Lung (tissue), 12 donors: ENCODE measurements around the gene SH3GLB1. TPM values are rescaled to one million over a fixed set of nuclear protein-coding genes. Genes with fewer than 3 reads are reported as not detected.
"Not testable (repeated sequence)": the region's sequence is repeated elsewhere in the genome, so short reads cannot be mapped to it uniquely, and the experiment has no call there.

Experiments used
- ATAC-seq: fragments of 200-7000 bp; cut with Tn5 transposase; one replicate; pipeline ENCODE4 v1.9.1; 2020; ENCODE audit warnings: moderate number of reproducible peaks; ENCODE audit not compliant: insufficient read depth, low FRiP score
- DNase-seq, 3 donors: peaks; one replicate each; pipeline ENCODE4 v3.0.0-alpha.2; 2013 to 2017
- H3K27ac ChIP-seq, 2 donors: one replicate each; pipeline ENCODE4 v1.5.1; 2013; ENCODE audit warnings: mild to moderate bottlenecking in 2 of 2, moderate library complexity in 2 of 2, control low read depth in 1 of 2, inconsistent platforms in 1 of 2, low read depth in 1 of 2, low read length in 1 of 2
- H3K27me3 ChIP-seq, 3 donors: one replicate each; pipeline ENCODE4 v1.5.1; 2013; ENCODE audit warnings: low read length in 2 of 3; ENCODE audit not compliant: control insufficient read depth in 3 of 3, insufficient read depth in 3 of 3
- H3K36me3 ChIP-seq, 4 donors: one replicate each; pipeline ENCODE4 v1.5.1; 2013; ENCODE audit warnings: low read length in 4 of 4, mild to moderate bottlenecking in 1 of 4, moderate library complexity in 1 of 4; ENCODE audit not compliant: control insufficient read depth in 4 of 4, insufficient read depth in 4 of 4
- H3K4me1 ChIP-seq, 5 donors: one replicate each; pipeline ENCODE4 v1.5.1; 2013; ENCODE audit warnings: low read length in 5 of 5, mild to moderate bottlenecking in 2 of 5, moderate library complexity in 1 of 5; ENCODE audit not compliant: control insufficient read depth in 5 of 5, insufficient read depth in 5 of 5
- H3K4me3 ChIP-seq: one replicate; pipeline ENCODE4 v1.5.1; 2013; ENCODE audit warnings: mild to moderate bottlenecking, control low read depth, moderate library complexity
- H3K9ac ChIP-seq, 2 donors: one replicate each; pipeline ENCODE4 v1.5.1; 2013; ENCODE audit warnings: low read length in 2 of 2, control low read depth in 1 of 2; ENCODE audit not compliant: insufficient read depth in 1 of 2
- H3K9me3 ChIP-seq, 4 donors: one replicate each; pipeline ENCODE4 v1.5.1; 2013; ENCODE audit warnings: low read length in 3 of 4, mild to moderate bottlenecking in 1 of 4, moderate library complexity in 1 of 4; ENCODE audit not compliant: control insufficient read depth in 4 of 4, insufficient read depth in 3 of 4
- WGBS, 2 donors: extraction: QIAGEN DNeasy Blood & Tissue Kit; methylation state at CpG; one replicate each; pipeline ENCODE4 v1.1.7; 2013; 5-methylcytosine and 5-hydroxymethylcytosine counted together
- polyA plus RNA-seq, 2 donors: library from polyadenylated mRNA; stranded (reverse); fragments of 200-250 nt; gene quantifications; one replicate each; pipeline ENCODE4 v1.2.1, GENCODE V29; 2013
- total RNA-seq, 2 donors: library from RNA; depleted of rRNA in 1 of 2; stranded (reverse); fragments of >200 nt in 1 of 2; gene quantifications; one replicate each; pipeline ENCODE4 v1.2.1, GENCODE V29; 2014 to 2021
- TF ChIP-seq, protein P1 (sequence below): IDR thresholded peaks from 2 replicates; pipeline ENCODE4 v1.5.1; 2012; ENCODE audit warnings: mild to moderate bottlenecking; ENCODE audit errors: control extremely low read depth, extremely low read depth
- donor health status: control.
- donor health status: control.
- donor health status: Bipolar disorder and iron deficiency.
- donor health status: healthy.
- donor health status: DM: yes; HTN: yes; CAD: no.

SH3GLB1 gene
- total and polyA plus RNA-seq, 4 donors, result 26.9 to 81.0 (median 69.5) TPM

DNA sequence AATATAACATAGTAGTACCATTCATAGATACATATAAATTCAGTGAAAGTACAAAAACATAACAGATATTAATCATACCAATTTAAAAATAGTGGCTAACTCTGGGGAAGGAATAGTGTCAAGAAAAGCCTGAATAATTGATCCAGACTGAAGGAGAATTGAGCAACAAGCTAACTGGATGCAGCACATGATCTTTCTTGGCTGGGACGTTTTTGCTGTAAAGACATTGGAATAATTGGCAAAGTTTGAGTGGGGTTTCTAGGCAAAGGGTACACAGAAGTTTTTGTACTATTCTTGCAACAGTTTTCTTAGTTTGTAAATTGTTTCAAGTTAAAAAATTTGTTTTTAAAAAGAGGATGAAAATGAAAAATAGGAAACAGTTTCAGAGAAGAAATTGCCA, 2.6 kb upstream of the SH3GLB1 start:
- 63 to 72% methylated on average over 1 of the region's 1 CpG for WGBS, 2 donors
- Histone ChIP-seq H3K4me3 (no peak overlapping the region), H3K9ac (no peak overlapping the region), H3K27ac (no peak overlapping the region), H3K4me1 (peaks cover 0 to 14% (median 2%) of the 10 kb centered on the region in 5 donors), H3K36me3 (no peaks in the 10 kb centered on the region), H3K9me3 (no peaks in the 10 kb centered on the region), H3K27me3 (no peaks in the 10 kb centered on the region)
- DNase-seq, result peak in 2 of 3 donors; percentile 55 to 79
- ATAC-seq, result no peak
- TF ChIP-seq, protein P1, sequence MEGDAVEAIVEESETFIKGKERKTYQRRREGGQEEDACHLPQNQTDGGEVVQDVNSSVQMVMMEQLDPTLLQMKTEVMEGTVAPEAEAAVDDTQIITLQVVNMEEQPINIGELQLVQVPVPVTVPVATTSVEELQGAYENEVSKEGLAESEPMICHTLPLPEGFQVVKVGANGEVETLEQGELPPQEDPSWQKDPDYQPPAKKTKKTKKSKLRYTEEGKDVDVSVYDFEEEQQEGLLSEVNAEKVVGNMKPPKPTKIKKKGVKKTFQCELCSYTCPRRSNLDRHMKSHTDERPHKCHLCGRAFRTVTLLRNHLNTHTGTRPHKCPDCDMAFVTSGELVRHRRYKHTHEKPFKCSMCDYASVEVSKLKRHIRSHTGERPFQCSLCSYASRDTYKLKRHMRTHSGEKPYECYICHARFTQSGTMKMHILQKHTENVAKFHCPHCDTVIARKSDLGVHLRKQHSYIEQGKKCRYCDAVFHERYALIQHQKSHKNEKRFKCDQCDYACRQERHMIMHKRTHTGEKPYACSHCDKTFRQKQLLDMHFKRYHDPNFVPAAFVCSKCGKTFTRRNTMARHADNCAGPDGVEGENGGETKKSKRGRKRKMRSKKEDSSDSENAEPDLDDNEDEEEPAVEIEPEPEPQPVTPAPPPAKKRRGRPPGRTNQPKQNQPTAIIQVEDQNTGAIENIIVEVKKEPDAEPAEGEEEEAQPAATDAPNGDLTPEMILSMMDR, result no peak

DNA sequence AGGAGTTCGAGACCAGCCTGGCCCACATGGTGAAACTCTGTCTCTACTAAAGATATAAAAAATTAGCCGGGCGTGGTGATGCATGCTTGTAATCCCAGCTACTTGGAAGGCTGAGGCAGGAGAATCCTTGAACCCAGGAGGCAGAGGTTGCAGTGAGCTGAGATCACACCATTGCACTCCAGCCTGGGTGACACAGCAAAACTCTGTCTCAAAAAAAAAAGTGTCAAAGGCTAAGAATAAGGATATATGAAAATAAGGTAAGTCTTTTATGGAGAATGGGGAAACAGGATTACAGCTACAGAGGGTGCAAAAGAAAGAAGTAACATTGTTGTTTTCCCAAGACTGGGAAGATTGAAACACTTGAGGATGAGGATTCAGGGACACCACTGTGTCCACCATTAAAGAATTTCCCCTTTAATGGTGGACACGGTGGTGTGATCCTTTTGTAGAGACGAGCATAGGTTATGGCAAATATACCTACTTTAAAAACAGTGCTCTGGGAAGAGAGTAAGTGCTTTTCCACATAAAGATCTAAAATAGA, 1.4 kb upstream of the SH3GLB1 start:
- H3K9ac ChIP-seq, H3K27me3 ChIP-seq, H3K27ac ChIP-seq, H3K4me3 ChIP-seq, H3K36me3 ChIP-seq, DNase-seq, H3K9me3 ChIP-seq, ATAC-seq: not testable (repeated sequence)
- 92 to 97% methylated on average over 5 of the region's 5 CpGs for WGBS, 2 donors
- peaks cover 0 to 24% (median 4%) of the 10 kb centered on the region in 5 donors for H3K4me1 ChIP-seq

DNA sequence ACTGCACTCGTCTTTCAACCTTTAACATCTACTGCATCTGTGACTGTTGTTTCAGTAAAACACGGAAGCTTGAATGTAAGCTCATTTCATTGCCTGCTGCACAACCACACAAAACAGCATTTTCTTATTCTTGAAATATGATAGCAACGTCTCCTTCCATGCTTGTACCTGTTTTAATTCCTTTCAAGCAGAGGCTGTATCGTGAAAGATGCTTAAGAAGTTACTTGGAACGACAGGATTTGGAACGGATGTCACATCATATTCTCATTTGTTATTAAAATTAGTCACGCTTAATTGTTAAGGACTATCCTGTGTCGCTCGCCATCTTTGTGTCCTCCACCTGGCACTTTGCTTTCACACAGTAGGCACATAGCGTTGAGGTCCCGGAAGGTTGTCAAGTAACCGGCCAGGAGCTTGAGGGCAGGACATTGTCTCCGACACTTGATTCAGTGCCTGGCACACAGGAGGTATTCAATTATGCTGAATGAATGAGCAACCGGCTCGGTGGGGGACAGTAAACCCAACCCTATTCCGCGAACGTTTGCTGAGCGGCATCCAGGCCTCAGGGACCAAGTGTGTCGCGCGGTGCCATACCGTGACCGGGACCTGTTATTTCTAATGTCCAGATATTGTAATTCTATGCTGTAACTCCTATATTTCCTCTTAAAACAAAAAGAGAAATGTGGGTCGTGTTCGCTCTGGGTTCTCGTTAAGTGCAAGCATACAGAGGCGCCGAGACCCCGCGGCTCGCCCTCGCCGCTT, 499 bp upstream of the SH3GLB1 start:
- TF ChIP-seq, protein P1, result no peak
- H3K9ac ChIP-seq, result peak overlapping the region in 1 of 2 donors; percentile 43
- no peaks in the 10 kb centered on the region for H3K27me3 ChIP-seq
- peaks cover 0 to 33% (median 7%) of the 10 kb centered on the region in 5 donors for H3K4me1 ChIP-seq
- H3K4me3 ChIP-seq, result peak overlapping the region; percentile 54
- no peaks in the 10 kb centered on the region for H3K36me3 ChIP-seq
- peak; percentile 41 for ATAC-seq
- DNase-seq, result no peak
- 2 to 5% methylated on average over 34 of the region's 34 CpGs for WGBS, 2 donors
- H3K27ac ChIP-seq, result peak overlapping the region; percentile 98 to 99
- H3K9me3 ChIP-seq, result no peaks in the 10 kb centered on the region

DNA sequence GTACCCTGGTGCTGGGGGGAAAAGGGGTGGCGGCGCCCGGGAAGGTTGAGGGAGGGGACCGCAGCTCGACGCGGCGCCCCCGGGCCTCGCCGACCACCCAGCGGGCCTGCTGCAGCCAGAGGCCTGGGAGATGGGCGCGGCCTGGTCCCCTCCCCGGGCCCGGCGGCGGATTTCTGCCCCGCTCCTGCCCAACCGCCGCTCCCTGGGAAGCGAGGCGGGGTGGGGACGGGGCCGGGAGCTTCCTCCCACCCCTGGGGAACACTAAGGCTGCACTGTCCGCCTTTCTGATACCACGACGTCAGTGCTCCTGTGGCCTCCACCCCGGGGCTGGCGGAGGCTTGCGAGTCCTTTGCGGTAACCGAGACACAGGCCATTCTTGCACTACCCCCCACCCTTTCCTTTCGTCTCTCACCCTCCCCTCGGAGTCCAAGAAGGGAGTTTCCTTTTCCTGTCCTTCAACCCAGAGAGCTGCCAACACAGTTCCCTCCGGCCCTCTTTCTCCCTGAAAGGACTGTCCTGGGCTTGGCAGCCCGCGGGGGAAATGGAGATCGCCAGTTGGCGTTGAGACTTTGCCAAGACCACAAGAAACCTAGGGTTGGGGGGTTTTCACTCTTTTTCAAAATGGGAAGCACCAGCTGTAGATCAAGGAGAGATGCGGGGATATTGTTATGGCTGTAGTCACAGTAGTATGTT, 742 bp downstream of the SH3GLB1 start:
- no peaks in the 10 kb centered on the region for H3K27me3 ChIP-seq
- TF ChIP-seq, protein P1, result no peak
- DNase-seq (peak; percentile 72 to 82 (median 80)), ATAC-seq (peak; percentile 24)
- WGBS, 2 donors, result 0% methylated on average over 28 to 41 of the region's 41 CpGs
- H3K9ac ChIP-seq, result peak overlapping the region; percentile 84 to 95
- peak overlapping the region; percentile 98 to 99 for H3K27ac ChIP-seq
- H3K4me3 ChIP-seq, result peak overlapping the region; percentile 92
- no peaks in the 10 kb centered on the region for H3K36me3 ChIP-seq
- H3K4me1 ChIP-seq, result peaks cover 0 to 43% (median 7%) of the 10 kb centered on the region in 5 donors
- no peaks in the 10 kb centered on the region for H3K9me3 ChIP-seq
